SK-N-MC (cell line): Measurements from ENCODE around the gene NTNG1.

Experiments used
- EZH2 ChIP-seq: fragments of 200-600 bp; sonication (generic); IDR thresholded peaks from one replicate; pipeline ENCODE4 v1.6.1; 2017; ENCODE audit warnings: antibody characterized with exemption
- FOXP2 ChIP-seq: optimal IDR thresholded peaks from 2 replicates; pipeline ENCODE3; 2011; ENCODE audit warnings: mild to moderate bottlenecking, moderate library complexity; ENCODE audit not compliant: insufficient read depth; ENCODE audit errors: extremely low read length, control extremely low read depth
- POLR2AphosphoS5 ChIP-seq: IDR thresholded peaks from 2 replicates; pipeline ENCODE4 v1.6.1; 2012; ENCODE audit warnings: mild to moderate bottlenecking, low read depth, low read length, borderline replicate concordance

GRCh38 chr1:107531065-107531908, 390.4 kb downstream of the NTNG1 start:
- TF ChIP-seq EZH2 (no peak), POLR2AphosphoS5 (no peak), FOXP2 (no peak)
